SK-N-SH treated with all-trans-retinoic acid at 6 μM for 48 hours (cell line): ENCODE measurements around the gene LCLAT1.

Experiments used
- ATAC-seq: fragments of 200-7000 bp; cut with Tn5 transposase; 3 replicates; pipeline ENCODE4 v1.9.1; 2020; ENCODE audit warnings: mild to moderate bottlenecking, moderate library complexity
- ARNTL ChIP-seq: fragments of 450-650 bp; formaldehyde crosslinking; IDR thresholded peaks from 2 replicates; pipeline ENCODE4 v1.5.0; 2020; ENCODE audit warnings: low read depth, mild to moderate bottlenecking, moderate library complexity, borderline replicate concordance
- BACH2 ChIP-seq: fragments of 250-450 bp; sonication (Bioruptor Pico); IDR thresholded peaks from 2 replicates; pipeline ENCODE4 v1.9.0; 2021; ENCODE audit warnings: mild to moderate bottlenecking, borderline replicate concordance
- CSDC2 ChIP-seq: fragments of 250-450 bp; sonication (Bioruptor Pico); IDR thresholded peaks from 2 replicates; pipeline ENCODE4 v1.5.0; 2020; ENCODE audit warnings: mild to moderate bottlenecking, moderate library complexity
- ESRRG ChIP-seq: fragments of 250-450 bp; sonication (Bioruptor Pico); IDR thresholded peaks from 2 replicates; pipeline ENCODE4 v1.6.1; 2021; ENCODE audit warnings: mild to moderate bottlenecking
- GLIS3 ChIP-seq: fragments of 250-450 bp; sonication (Bioruptor Pico); IDR thresholded peaks from 2 replicates; pipeline ENCODE4 v1.5.0; 2020; ENCODE audit warnings: mild to moderate bottlenecking, moderate library complexity
- ISL1 ChIP-seq: fragments of 250-450 bp; sonication (Bioruptor Pico); IDR thresholded peaks from 2 replicates; pipeline ENCODE4 v2.1.2; 2022; ENCODE audit warnings: mild to moderate bottlenecking, moderate library complexity
- OSR1 ChIP-seq: fragments of 250-450 bp; sonication (Bioruptor Pico); IDR thresholded peaks from 2 replicates; pipeline ENCODE4 v1.8.0; 2022; ENCODE audit warnings: moderate library complexity, mild to moderate bottlenecking, inconsistent platforms
- PATZ1 ChIP-seq: fragments of 250-450 bp; sonication (Bioruptor Pico); IDR thresholded peaks from 2 replicates; pipeline ENCODE4 v1.8.0; 2020; ENCODE audit warnings: mild to moderate bottlenecking, moderate library complexity, borderline replicate concordance
- PPARA ChIP-seq: fragments of 250-450 bp; sonication (Bioruptor Pico); IDR thresholded peaks from 2 replicates; pipeline ENCODE4 v1.5.0; 2020; ENCODE audit warnings: mild to moderate bottlenecking, borderline replicate concordance
- RARB ChIP-seq: fragments of 250-450 bp; sonication (Bioruptor Pico); IDR thresholded peaks from 2 replicates; pipeline ENCODE4 v1.8.0; 2021; ENCODE audit warnings: mild to moderate bottlenecking, moderate library complexity
- SNAI2 ChIP-seq: fragments of 250-450 bp; sonication (Bioruptor Pico); IDR thresholded peaks from 2 replicates; pipeline ENCODE4 v1.5.0; 2020; ENCODE audit warnings: mild to moderate bottlenecking, moderate library complexity
- TCF4 ChIP-seq: fragments of 250-450 bp; sonication (Bioruptor Pico); IDR thresholded peaks from 2 replicates; pipeline ENCODE4 v1.8.0; 2021; ENCODE audit warnings: mild to moderate bottlenecking, moderate library complexity, borderline replicate concordance
- TOX ChIP-seq: fragments of 250-450 bp; sonication (Bioruptor Pico); IDR thresholded peaks from 2 replicates; pipeline ENCODE4 v1.8.0; 2021; ENCODE audit warnings: mild to moderate bottlenecking, moderate library complexity, borderline replicate concordance
- ZC3H10 ChIP-seq: fragments of 250-450 bp; sonication (Bioruptor Pico); IDR thresholded peaks from 2 replicates; pipeline ENCODE4 v1.5.1; 2021; ENCODE audit warnings: mild to moderate bottlenecking, moderate library complexity
- ZFP3 ChIP-seq: fragments of 250-450 bp; sonication (Bioruptor Pico); IDR thresholded peaks from 2 replicates; pipeline ENCODE4 v1.5.0; 2020; ENCODE audit warnings: mild to moderate bottlenecking, moderate library complexity
- ZFP30 ChIP-seq: fragments of 450-650 bp; formaldehyde crosslinking; IDR thresholded peaks from 2 replicates; pipeline ENCODE4 v1.5.0; 2022; ENCODE audit warnings: mild to moderate bottlenecking, moderate library complexity
- ZNF565 ChIP-seq: fragments of 450-650 bp; formaldehyde crosslinking; conservative IDR thresholded peaks from 2 replicates; pipeline ENCODE4 v1.5.0; 2020; ENCODE audit warnings: low read depth, mild to moderate bottlenecking, moderate library complexity
- ZNF70 ChIP-seq: fragments of 450-650 bp; formaldehyde crosslinking; IDR thresholded peaks from 2 replicates; pipeline ENCODE4 v1.5.0; 2020; ENCODE audit warnings: mild to moderate bottlenecking, moderate library complexity
- ZNF8 ChIP-seq: fragments of 450-650 bp; formaldehyde crosslinking; IDR thresholded peaks from 2 replicates; pipeline ENCODE4 v1.5.0; 2020; ENCODE audit warnings: mild to moderate bottlenecking, moderate library complexity
- TF ChIP-seq, protein P1 (sequence below): fragments of 250-450 bp; sonication (Bioruptor Pico); IDR thresholded peaks from 2 replicates; pipeline ENCODE4 v1.5.0; 2020; ENCODE audit warnings: mild to moderate bottlenecking, moderate library complexity
- TF ChIP-seq, protein P2 (sequence below): fragments of 250-450 bp; sonication (Bioruptor Pico); IDR thresholded peaks from 2 replicates; pipeline ENCODE4 v1.5.1; 2021; ENCODE audit warnings: mild to moderate bottlenecking, moderate library complexity
- TF ChIP-seq, protein P3 (sequence below): fragments of 250-450 bp; sonication (Bioruptor Pico); IDR thresholded peaks from 2 replicates; pipeline ENCODE4 v1.5.1; 2020; ENCODE audit warnings: low read depth, mild to moderate bottlenecking, moderate library complexity

Gene LCLAT1

DNA sequence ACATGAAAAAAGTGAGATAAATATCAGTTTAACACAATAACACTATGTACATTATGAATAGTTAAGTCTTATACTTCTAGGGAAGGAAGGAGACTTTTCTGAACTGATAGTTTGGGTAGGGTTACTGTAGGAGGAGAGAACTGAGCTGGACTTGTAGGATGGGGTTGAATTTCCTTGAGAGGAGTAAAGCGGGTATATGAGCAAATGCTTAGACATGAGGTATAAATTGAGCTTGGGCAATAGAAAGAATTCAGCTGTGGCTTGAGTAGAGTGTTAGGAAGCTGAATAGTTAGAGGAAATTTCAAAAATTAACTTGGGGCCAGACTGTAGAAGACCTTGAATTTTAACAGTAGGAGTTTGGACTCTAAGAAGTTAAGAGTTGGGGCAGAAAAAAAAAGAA is 45.1 kb downstream of the LCLAT1 start:
- no peak for ATAC-seq
- TF ChIP-seq SNAI2 (no peak), TOX (CRISPR knock-in tag) (no peak), ZNF8 (CRISPR knock-in tag) (no peak), ZC3H10 (CRISPR knock-in tag) (no peak), ZFP3 (no peak), RARB (CRISPR knock-in tag) (no peak), ZFP30 (CRISPR knock-in tag) (no peak), ESRRG (CRISPR knock-in tag) (no peak), ISL1 (CRISPR knock-in tag) (no peak), PPARA (CRISPR knock-in tag) (no peak), PATZ1 (CRISPR knock-in tag) (no peak), ZNF565 (CRISPR knock-in tag) (no peak), GLIS3 (CRISPR knock-in tag) (no peak), OSR1 (no peak), BACH2 (no peak), ARNTL (CRISPR knock-in tag) (no peak)
- TF ChIP-seq, protein P1, sequence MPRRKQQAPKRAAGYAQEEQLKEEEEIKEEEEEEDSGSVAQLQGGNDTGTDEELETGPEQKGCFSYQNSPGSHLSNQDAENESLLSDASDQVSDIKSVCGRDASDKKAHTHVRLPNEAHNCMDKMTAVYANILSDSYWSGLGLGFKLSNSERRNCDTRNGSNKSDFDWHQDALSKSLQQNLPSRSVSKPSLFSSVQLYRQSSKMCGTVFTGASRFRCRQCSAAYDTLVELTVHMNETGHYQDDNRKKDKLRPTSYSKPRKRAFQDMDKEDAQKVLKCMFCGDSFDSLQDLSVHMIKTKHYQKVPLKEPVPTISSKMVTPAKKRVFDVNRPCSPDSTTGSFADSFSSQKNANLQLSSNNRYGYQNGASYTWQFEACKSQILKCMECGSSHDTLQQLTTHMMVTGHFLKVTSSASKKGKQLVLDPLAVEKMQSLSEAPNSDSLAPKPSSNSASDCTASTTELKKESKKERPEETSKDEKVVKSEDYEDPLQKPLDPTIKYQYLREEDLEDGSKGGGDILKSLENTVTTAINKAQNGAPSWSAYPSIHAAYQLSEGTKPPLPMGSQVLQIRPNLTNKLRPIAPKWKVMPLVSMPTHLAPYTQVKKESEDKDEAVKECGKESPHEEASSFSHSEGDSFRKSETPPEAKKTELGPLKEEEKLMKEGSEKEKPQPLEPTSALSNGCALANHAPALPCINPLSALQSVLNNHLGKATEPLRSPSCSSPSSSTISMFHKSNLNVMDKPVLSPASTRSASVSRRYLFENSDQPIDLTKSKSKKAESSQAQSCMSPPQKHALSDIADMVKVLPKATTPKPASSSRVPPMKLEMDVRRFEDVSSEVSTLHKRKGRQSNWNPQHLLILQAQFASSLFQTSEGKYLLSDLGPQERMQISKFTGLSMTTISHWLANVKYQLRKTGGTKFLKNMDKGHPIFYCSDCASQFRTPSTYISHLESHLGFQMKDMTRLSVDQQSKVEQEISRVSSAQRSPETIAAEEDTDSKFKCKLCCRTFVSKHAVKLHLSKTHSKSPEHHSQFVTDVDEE (CRISPR knock-in tag), result no peak
- TF ChIP-seq, protein P2, sequence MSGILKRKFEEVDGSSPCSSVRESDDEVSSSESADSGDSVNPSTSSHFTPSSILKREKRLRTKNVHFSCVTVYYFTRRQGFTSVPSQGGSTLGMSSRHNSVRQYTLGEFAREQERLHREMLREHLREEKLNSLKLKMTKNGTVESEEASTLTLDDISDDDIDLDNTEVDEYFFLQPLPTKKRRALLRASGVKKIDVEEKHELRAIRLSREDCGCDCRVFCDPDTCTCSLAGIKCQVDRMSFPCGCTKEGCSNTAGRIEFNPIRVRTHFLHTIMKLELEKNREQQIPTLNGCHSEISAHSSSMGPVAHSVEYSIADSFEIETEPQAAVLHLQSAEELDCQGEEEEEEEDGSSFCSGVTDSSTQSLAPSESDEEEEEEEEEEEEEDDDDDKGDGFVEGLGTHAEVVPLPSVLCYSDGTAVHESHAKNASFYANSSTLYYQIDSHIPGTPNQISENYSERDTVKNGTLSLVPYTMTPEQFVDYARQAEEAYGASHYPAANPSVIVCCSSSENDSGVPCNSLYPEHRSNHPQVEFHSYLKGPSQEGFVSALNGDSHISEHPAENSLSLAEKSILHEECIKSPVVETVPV (CRISPR knock-in tag), result no peak

- ATAC-seq, result no peak
- TF ChIP-seq ZNF565 (CRISPR knock-in tag) (no peak), ZNF8 (CRISPR knock-in tag) (no peak), GLIS3 (CRISPR knock-in tag) (no peak), OSR1 (no peak), SNAI2 (no peak), ZC3H10 (CRISPR knock-in tag) (no peak), ISL1 (CRISPR knock-in tag) (no peak), RARB (CRISPR knock-in tag) (no peak), ZFP30 (CRISPR knock-in tag) (no peak), ZNF70 (CRISPR knock-in tag) (no peak), TOX (CRISPR knock-in tag) (no peak), PPARA (CRISPR knock-in tag) (no peak), TCF4 (CRISPR knock-in tag) (no peak), CSDC2 (CRISPR knock-in tag) (no peak), BACH2 (no peak), PATZ1 (CRISPR knock-in tag) (no peak)
- TF ChIP-seq, protein P2 (CRISPR knock-in tag), result no peak
- TF ChIP-seq, protein P1 (CRISPR knock-in tag), result no peak
- TF ChIP-seq, protein P3, sequence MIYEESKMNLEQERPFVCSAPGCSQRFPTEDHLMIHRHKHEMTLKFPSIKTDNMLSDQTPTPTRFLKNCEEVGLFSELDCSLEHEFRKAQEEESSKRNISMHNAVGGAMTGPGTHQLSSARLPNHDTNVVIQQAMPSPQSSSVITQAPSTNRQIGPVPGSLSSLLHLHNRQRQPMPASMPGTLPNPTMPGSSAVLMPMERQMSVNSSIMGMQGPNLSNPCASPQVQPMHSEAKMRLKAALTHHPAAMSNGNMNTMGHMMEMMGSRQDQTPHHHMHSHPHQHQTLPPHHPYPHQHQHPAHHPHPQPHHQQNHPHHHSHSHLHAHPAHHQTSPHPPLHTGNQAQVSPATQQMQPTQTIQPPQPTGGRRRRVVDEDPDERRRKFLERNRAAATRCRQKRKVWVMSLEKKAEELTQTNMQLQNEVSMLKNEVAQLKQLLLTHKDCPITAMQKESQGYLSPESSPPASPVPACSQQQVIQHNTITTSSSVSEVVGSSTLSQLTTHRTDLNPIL (CRISPR knock-in tag), result no peak
These were observed 45.6 kb downstream of the LCLAT1 start for GRCh38 chr2:30492619-30493018.
